OCI-LY7 (cell line): ENCODE measurements around the gene PRLH. TPM values are rescaled to one million over a fixed set of nuclear protein-coding genes. Genes with fewer than 3 reads are reported as not detected.

ENCODE experiments used
- BruUV-seq: library from RNA; stranded (reverse); fragments of 400-500 nt; replicated peaks from 2 replicates; lab custom pipeline; 2021; lab: Mats Ljungman, UMichigan
- CTCF ChIA-PET: fragments of 300-600 bp; sonication (Branson Sonifier 250); formaldehyde crosslinking; loops from one replicate; lab custom pipeline; 2022; ENCODE audit warnings: antibody characterized with exemption; ENCODE audit not compliant: unreplicated experiment; lab: Charles Lee
- POLR2A ChIA-PET: fragments of 300-600 bp; sonication (Branson Sonifier 250); formaldehyde crosslinking; loops from one replicate; lab custom pipeline; 2022; ENCODE audit warnings: antibody characterized with exemption; lab: Charles Lee
- DNase-seq: peaks from one replicate; pipeline ENCODE4 v3.0.0-alpha.2; 2015; ENCODE audit warnings: low spot score
- H2AFZ ChIP-seq: fragments of 200-600 bp; sonication (generic), shearing (Covaris generic); 2 replicates; pipeline ENCODE4 v1.6.1; 2014; ENCODE audit warnings: mild to moderate bottlenecking, antibody characterized with exemption, low read length, moderate library complexity
- H3K27ac ChIP-seq: fragments of 200-600 bp; sonication (generic); 2 replicates; pipeline ENCODE4 v1.5.1; 2014; ENCODE audit warnings: mixed run types, low read depth, mild to moderate bottlenecking, moderate library complexity, low read length, inconsistent platforms; ENCODE audit not compliant: poor library complexity, severe bottlenecking
- H3K36me3 ChIP-seq: fragments of 200-600 bp; sonication (generic); 2 replicates; pipeline ENCODE4 v1.6.1; 2014; ENCODE audit warnings: mild to moderate bottlenecking, antibody characterized with exemption, low read length, moderate library complexity, mixed read lengths; ENCODE audit not compliant: insufficient read depth
- H3K4me1 ChIP-seq: fragments of 200-600 bp; sonication (generic); 2 replicates; pipeline ENCODE4 v1.5.1; 2014; ENCODE audit warnings: mild to moderate bottlenecking, low read length; ENCODE audit not compliant: insufficient read depth, poor library complexity, severe bottlenecking
- H3K4me2 ChIP-seq: fragments of 200-600 bp; sonication (generic); 2 replicates; pipeline ENCODE4 v1.6.1; 2014; ENCODE audit warnings: mild to moderate bottlenecking, low read length
- H3K4me3 ChIP-seq: fragments of 200-600 bp; sonication (generic); 2 replicates; pipeline ENCODE4 v1.5.1; 2014; ENCODE audit warnings: mild to moderate bottlenecking, low read depth, low read length; ENCODE audit not compliant: poor library complexity, severe bottlenecking
- H3K79me2 ChIP-seq: fragments of 200-600 bp; sonication (generic); 2 replicates; pipeline ENCODE4 v1.6.1; 2016; ENCODE audit warnings: low read depth, mild to moderate bottlenecking, low read length, moderate library complexity, mixed read lengths; ENCODE audit not compliant: insufficient read depth
- H3K9me2 ChIP-seq: fragments of 200-600 bp; sonication (generic); 2 replicates; pipeline ENCODE4 v1.6.1; 2016; ENCODE audit warnings: mild to moderate bottlenecking, low read length, mixed read lengths; ENCODE audit not compliant: insufficient read depth
- H3K9me3 ChIP-seq: fragments of 200-600 bp; sonication (generic); 2 replicates; pipeline ENCODE4 v1.6.1; 2014; ENCODE audit warnings: mild to moderate bottlenecking, mixed run types, low read length, mixed read lengths
- H4K20me1 ChIP-seq: fragments of 200-600 bp; sonication (generic); 2 replicates; pipeline ENCODE4 v1.6.1; 2014; ENCODE audit warnings: mild to moderate bottlenecking, antibody characterized with exemption, low read length, moderate library complexity, mixed read lengths; ENCODE audit not compliant: insufficient read depth
- CTCF ChIP-seq: fragments of 200-600 bp; sonication (generic); conservative IDR thresholded peaks from 2 replicates; pipeline ENCODE4 v1.5.1; 2014; ENCODE audit warnings: mild to moderate bottlenecking, antibody characterized with exemption, low read length, moderate library complexity, mixed read lengths
- EZH2phosphoT487 ChIP-seq: fragments of 200-600 bp; sonication (generic); IDR thresholded peaks from 2 replicates; pipeline ENCODE4 v1.6.1; 2018; ENCODE audit warnings: low read depth, borderline replicate concordance, mild to moderate bottlenecking, mixed run types, antibody characterized with exemption, low read length, moderate library complexity, mixed read lengths
- intact Hi-C: fragments of 100-400 bp; cut with micrococcal nuclease; formaldehyde crosslinking; loops from one replicate; pipeline ENCODE4 v1.10.0; 2022; ENCODE audit not compliant: unreplicated experiment
- total RNA-seq, 2 experiments: library from RNA; depleted of rRNA in 1 of 2; stranded (reverse); fragments of >200 nt in 1 of 2; shearing (Covaris generic) in 1 of 2; gene quantifications; 2 replicates each; pipeline ENCODE4 v1.2.3, GENCODE V29; 2014 to 2022

Gene PRLH
- total RNA-seq, 2 experiments from 2014 or later, result not detected

DNA sequence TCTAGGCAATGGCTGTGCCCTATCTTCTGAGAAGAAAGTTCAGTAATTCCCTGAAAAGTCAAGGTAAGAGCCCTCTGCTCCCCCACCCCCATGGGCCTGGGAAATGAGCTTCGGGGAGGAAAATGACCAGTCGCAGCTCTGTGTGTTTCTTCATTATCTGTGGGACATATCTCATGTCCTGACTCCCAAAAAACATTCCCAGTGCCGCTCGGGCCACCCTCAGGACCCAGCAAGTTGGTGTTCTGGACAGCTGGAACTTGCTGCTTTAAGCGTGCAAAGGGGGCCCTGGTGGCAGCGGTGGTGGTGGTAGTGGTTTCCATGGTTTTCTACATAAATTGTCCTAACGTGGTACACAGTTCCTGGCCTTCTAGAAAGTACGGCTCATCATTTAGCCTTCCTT lies 17.2 kb upstream of the PRLH start:
- Histone ChIP-seq H4K20me1 (no peaks in the 10 kb centered on the region), H2AFZ (no peak overlapping the region), H3K4me1 (no peaks in the 10 kb centered on the region), H3K9me2 (no peaks in the 10 kb centered on the region), H3K4me2 (no peak overlapping the region), H3K4me3 (no peak overlapping the region), H3K27ac (no peak overlapping the region), H3K9me3 (no peaks in the 10 kb centered on the region), H3K36me3 (no peaks in the 10 kb centered on the region), H3K79me2 (no peaks in the 10 kb centered on the region)
- no TSS peak for BruUV-seq
- ChIA-PET CTCF (no interaction called here), POLR2A (no interaction called here)
- DNase-seq, result no peak
- no peak for TF ChIP-seq EZH2phosphoT487
- no peak for TF ChIP-seq CTCF
- intact Hi-C loops, result no loop called here

DNA sequence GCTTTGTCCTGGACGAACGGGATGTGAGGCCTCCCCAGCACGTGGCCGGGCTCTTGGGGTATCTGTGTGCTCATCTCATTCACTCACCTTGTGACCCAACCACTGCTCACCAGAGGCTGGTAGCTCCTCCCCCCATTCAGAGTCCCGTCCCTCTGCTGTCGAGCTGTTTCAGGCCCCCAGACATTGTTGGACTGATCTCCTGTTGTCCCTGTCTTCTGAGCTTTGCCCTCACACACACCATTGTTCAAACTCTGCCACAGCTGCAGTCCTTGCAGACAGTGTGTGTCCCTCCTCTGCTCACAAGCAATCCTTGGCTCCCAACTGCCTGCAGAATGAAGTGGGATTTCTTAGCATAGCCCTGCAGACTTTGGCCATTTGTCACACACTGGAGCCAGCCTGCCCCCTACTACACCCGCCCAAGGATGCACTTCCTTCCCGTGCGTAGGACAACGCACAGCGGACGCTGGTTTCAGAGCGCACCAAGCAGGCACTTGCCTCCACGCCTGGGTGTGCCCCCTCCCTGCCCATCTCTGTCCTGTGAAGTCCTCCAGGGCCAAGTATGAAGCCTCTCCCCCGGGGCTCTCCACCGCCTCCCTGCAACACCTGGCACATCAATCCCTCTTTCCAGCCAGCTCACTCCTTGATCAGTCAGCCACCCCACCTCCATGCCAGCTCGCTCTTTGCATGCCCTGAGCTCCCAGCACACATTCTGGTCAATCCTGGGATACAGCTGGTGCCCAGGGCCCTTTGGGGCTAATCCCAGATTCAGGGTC lies 16.5 kb upstream of the PRLH start:
- DNase-seq, result no peak
- Histone ChIP-seq H3K79me2 (no peaks in the 10 kb centered on the region), H2AFZ (no peak overlapping the region), H3K4me1 (no peaks in the 10 kb centered on the region), H4K20me1 (no peaks in the 10 kb centered on the region), H3K9me2 (no peaks in the 10 kb centered on the region), H3K27ac (no peak overlapping the region), H3K4me3 (no peak overlapping the region), H3K9me3 (no peaks in the 10 kb centered on the region), H3K4me2 (no peak overlapping the region), H3K36me3 (no peaks in the 10 kb centered on the region)
- ChIA-PET CTCF (no interaction called here), POLR2A (no interaction called here)
- no peak for TF ChIP-seq CTCF
- no peak for TF ChIP-seq EZH2phosphoT487
- intact Hi-C loops, result no loop called here
- BruUV-seq, result no TSS peak

DNA sequence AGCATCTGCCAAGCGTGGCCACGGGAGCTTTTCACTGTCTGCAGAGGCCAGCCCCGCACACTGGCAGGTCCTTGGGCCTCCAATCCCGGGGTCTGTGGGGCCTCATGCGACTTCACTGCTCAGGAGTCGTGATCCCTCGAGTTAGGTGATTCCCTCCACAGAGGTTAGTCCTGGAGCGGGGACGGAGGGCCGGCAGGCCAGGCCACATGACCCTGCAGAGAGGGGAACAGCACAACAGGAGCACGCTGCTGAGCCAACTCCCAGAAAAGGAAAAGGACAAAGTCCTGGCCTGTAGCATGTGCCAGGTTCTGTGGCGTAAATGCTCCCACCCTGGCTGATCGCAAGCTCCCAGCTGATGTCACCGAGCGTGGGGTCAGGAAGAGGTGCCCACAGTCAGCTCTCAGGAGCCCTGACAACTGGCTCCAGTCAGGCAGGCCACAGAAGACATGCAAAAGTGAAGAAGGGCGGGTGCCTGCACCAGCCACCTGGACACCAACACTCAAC lies 15.3 kb upstream of the PRLH start:
- Histone ChIP-seq H2AFZ (no peak overlapping the region), H4K20me1 (no peaks in the 10 kb centered on the region), H3K4me3 (no peak overlapping the region), H3K9me3 (peaks cover 5% of the 10 kb centered on the region), H3K4me1 (no peaks in the 10 kb centered on the region), H3K4me2 (no peak overlapping the region), H3K27ac (no peak overlapping the region), H3K79me2 (no peaks in the 10 kb centered on the region), H3K9me2 (no peaks in the 10 kb centered on the region), H3K36me3 (no peaks in the 10 kb centered on the region)
- intact Hi-C loops, result no loop called here
- no peak for DNase-seq
- CTCF ChIA-PET, result no interaction called here
- POLR2A ChIA-PET, result no interaction called here
- no TSS peak for BruUV-seq
- TF ChIP-seq EZH2phosphoT487, result no peak
- TF ChIP-seq CTCF, result no peak
